Esophagus (tissue), 2 donors: Measurements from ENCODE around the gene TINAG. TPM values are rescaled to one million over a fixed set of nuclear protein-coding genes. Genes with fewer than 3 reads are reported as not detected.

Experiments used
- H3K27ac ChIP-seq, 2 donors: one replicate each; pipeline ENCODE4 v1.5.1; 2013; ENCODE audit warnings: low read depth in 2 of 2, mild to moderate bottlenecking in 2 of 2, inconsistent platforms in 1 of 2, low read length in 1 of 2, moderate library complexity in 1 of 2
- H3K27me3 ChIP-seq, 2 donors: one replicate each; pipeline ENCODE4 v1.6.1; 2013; ENCODE audit warnings: low read length in 2 of 2, control low read depth in 1 of 2, mild to moderate bottlenecking in 1 of 2; ENCODE audit not compliant: insufficient read depth in 2 of 2, control insufficient read depth in 1 of 2
- H3K36me3 ChIP-seq, 2 donors: one replicate each; pipeline ENCODE4 v1.6.1; 2013; ENCODE audit warnings: low read length in 1 of 2; ENCODE audit not compliant: control insufficient read depth in 2 of 2, insufficient read depth in 2 of 2
- H3K4me1 ChIP-seq, 2 donors: one replicate each; pipeline ENCODE4 v1.6.1; 2013; ENCODE audit warnings: low read length in 1 of 2; ENCODE audit not compliant: control insufficient read depth in 2 of 2, insufficient read depth in 2 of 2
- H3K4me3 ChIP-seq, 2 donors: one replicate each; pipeline ENCODE4 v1.5.1; 2013; ENCODE audit warnings: low read length in 2 of 2, mild to moderate bottlenecking in 2 of 2, low read depth in 1 of 2, moderate library complexity in 1 of 2
- H3K9me3 ChIP-seq, 2 donors: one replicate each; pipeline ENCODE4 v1.6.1; 2013; ENCODE audit warnings: mild to moderate bottlenecking in 2 of 2, low read depth in 1 of 2, low read length in 1 of 2, moderate library complexity in 1 of 2; ENCODE audit not compliant: control insufficient read depth in 2 of 2, insufficient read depth in 1 of 2
- WGBS, 2 donors: extraction: QIAGEN DNeasy Blood & Tissue Kit; methylation state at CpG; one replicate each; pipeline ENCODE4 v1.1.7; 2013; 5-methylcytosine and 5-hydroxymethylcytosine counted together
- polyA plus RNA-seq, 2 donors: library from polyadenylated mRNA; stranded (reverse); fragments of 200-250 nt; gene quantifications; one replicate each; pipeline ENCODE4 v1.2.3, GENCODE V29; 2013
- donor health status: healthy with polysubstance abuse.
- donor health status: Bipolar disorder and iron deficiency.

Gene TINAG
- polyA plus RNA-seq, 2 donors = not detected

DNA sequence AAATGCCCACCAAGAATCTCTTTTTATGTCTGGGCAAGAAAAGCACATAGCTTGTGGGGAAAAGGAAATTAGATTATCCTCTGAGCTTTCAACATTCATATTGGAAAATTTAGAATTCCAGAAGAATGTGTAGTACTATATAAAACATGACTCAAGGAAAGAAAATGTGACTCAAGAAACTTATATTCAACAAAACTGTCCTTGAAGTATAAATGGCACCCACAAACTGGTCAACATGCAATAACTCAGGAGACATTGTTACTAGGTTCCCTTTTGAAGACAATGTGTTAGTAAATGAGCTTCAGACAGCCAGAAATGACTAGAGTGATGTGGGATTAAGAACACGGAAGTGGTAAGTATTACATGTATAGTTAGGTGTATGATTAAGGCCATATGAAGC lies 26.1 kb upstream of the TINAG start:
- Histone ChIP-seq H3K27ac (no peak overlapping the region), H3K27me3 (no peaks in the 10 kb centered on the region), H3K4me1 (no peaks in the 10 kb centered on the region), H3K4me3 (no peak overlapping the region), H3K9me3 (no peaks in the 10 kb centered on the region), H3K36me3 (no peaks in the 10 kb centered on the region)
- WGBS, 2 donors = 66 to 78% methylated on average over 1 of the region's 1 CpG

DNA sequence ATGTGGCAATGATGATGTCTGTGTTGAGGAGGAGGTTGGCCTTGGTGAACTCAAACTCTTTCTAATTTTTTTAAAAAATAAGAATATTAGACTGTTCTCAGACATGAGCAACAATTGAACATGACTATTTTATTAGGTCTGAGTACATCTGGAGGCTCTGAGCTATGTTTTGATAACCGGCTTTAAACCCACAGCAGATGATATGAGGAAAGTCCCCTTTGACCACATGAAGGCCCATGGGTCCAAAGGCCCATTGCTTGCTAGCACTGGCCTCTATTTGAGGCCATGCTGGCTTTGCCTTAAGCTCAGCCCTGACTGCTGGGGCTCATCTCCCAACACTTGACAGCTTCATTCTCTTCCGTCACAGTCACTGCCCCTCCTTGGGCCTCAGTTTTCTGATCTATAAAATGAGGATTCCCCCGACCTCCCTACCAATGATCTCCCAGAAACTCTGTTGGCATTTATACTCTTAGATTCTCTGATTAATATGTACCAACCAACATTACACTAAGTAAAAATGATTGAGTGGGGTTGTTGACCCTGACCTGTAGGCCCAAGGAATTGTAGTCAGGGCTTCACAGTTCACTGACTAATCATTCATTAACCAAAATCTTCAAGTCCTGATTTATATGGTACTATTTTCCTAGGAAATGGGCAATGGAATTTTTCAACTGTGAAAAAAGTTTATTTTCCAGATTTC lies 23.9 kb upstream of the TINAG start:
- WGBS, 2 donors = 67 to 83% methylated on average over 3 of the region's 3 CpGs
- H3K4me3 ChIP-seq = no peak overlapping the region
- H3K27ac ChIP-seq = no peak overlapping the region
- H3K27me3 ChIP-seq = no peaks in the 10 kb centered on the region
- H3K9me3 ChIP-seq = no peaks in the 10 kb centered on the region
- no peaks in the 10 kb centered on the region for H3K4me1 ChIP-seq
- H3K36me3 ChIP-seq = no peaks in the 10 kb centered on the region

DNA sequence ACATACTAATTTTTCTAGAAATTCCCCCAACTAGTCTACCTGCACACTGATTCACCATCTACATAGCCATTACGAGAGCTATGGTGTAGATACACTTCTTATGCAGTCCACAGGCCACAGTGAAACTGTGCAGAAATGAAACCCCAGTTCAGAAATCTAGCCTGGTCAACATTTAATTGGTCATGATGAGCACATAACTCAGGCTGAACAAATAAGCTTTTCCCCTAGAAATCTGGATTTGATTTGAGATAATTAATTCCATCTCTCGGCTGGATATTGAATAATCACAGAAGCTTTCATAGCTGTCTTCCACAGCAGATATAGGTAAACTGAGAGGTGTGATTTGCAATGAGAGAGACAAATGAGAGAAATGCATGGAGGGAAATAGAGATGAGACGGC lies 22.6 kb upstream of the TINAG start:
- no peaks in the 10 kb centered on the region for H3K4me1 ChIP-seq
- no peaks in the 10 kb centered on the region for H3K9me3 ChIP-seq
- H3K36me3 ChIP-seq = no peaks in the 10 kb centered on the region
- no peak overlapping the region for H3K4me3 ChIP-seq
- H3K27me3 ChIP-seq = no peaks in the 10 kb centered on the region
- no peak overlapping the region for H3K27ac ChIP-seq
- WGBS, 2 donors = 61 to 70% methylated on average over 3 of the region's 3 CpGs

GRCh38 chr6:54286141-54286540 lies 22.1 kb upstream of the TINAG start:
- Histone ChIP-seq H3K4me3 (no peak overlapping the region), H3K4me1 (no peaks in the 10 kb centered on the region), H3K36me3 (no peaks in the 10 kb centered on the region), H3K27ac (no peak overlapping the region), H3K27me3 (no peaks in the 10 kb centered on the region), H3K9me3 (no peaks in the 10 kb centered on the region)

GRCh38 chr6:54288474-54288873 lies 19.8 kb upstream of the TINAG start:
- Histone ChIP-seq H3K27me3 (no peaks in the 10 kb centered on the region), H3K36me3 (no peaks in the 10 kb centered on the region), H3K4me3 (no peak overlapping the region), H3K4me1 (no peaks in the 10 kb centered on the region), H3K27ac (no peak overlapping the region), H3K9me3 (no peaks in the 10 kb centered on the region)
- WGBS, 2 donors = 89 to 91% methylated on average over 2 of the region's 2 CpGs

DNA sequence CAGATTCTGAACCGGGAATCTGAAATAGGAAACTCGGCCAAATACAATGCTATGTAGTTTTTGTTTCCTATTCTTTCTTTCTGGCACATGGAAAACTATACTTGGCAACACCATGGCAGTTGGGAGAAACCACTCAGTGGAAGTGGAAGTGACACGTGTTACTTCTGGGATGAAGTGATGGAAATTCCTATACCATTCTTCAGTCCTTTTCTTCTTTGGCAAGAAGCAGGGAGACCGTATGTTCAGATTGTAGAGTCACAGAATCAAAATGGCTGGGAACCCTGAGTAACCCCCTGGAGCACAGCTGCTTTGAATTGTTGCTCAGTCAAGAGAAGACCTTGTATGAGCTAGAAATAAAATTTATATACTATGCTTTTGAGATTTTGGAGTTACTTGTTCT lies 18.8 kb upstream of the TINAG start:
- H3K36me3 ChIP-seq = no peaks in the 10 kb centered on the region
- no peak overlapping the region for H3K4me3 ChIP-seq
- WGBS, 2 donors = 82 to 85% methylated on average over 4 of the region's 4 CpGs
- no peaks in the 10 kb centered on the region for H3K9me3 ChIP-seq
- no peaks in the 10 kb centered on the region for H3K27me3 ChIP-seq
- H3K27ac ChIP-seq = no peak overlapping the region
- no peaks in the 10 kb centered on the region for H3K4me1 ChIP-seq

- Histone ChIP-seq H3K27me3 (no peaks in the 10 kb centered on the region), H3K36me3 (no peaks in the 10 kb centered on the region), H3K4me1 (no peaks in the 10 kb centered on the region), H3K9me3 (peaks cover 3 to 5% of the 10 kb centered on the region in 2 donors), H3K27ac (no peak overlapping the region), H3K4me3 (no peak overlapping the region)
- 41% methylated on average over 2 of the region's 2 CpGs for WGBS, 2 donors
These were observed 17.1 kb upstream of the TINAG start for GRCh38 chr6:54291146-54291545.

DNA sequence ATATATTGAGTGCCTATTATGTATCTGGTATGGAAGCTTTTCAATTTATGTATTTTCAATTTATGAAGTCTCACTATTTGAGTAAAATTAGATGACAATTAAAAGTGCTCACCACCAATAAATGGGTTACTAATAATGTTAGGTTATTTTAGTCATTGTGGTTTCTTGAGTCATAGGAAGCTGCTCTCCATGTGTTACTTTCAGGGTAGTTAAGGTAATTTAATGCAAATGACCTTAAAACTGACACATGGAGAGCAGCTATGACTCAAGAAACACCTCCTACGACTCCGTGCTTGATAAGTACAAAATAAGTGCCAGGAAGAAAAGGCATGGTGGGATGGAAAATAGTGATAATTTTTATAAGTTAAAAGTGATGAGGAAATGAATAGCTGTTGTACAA lies 16.5 kb upstream of the TINAG start:
- WGBS, 2 donors = 49 to 53% methylated on average over 2 of the region's 2 CpGs
- Histone ChIP-seq H3K4me1 (no peaks in the 10 kb centered on the region), H3K27me3 (no peaks in the 10 kb centered on the region), H3K9me3 (peaks cover 3 to 5% of the 10 kb centered on the region in 2 donors), H3K27ac (no peak overlapping the region), H3K36me3 (no peaks in the 10 kb centered on the region), H3K4me3 (no peak overlapping the region)

- no peaks in the 10 kb centered on the region for H3K27me3 ChIP-seq
- WGBS, 2 donors = 91 to 93% methylated on average over 8 of the region's 8 CpGs
- H3K4me1 ChIP-seq = no peaks in the 10 kb centered on the region
These were observed 13.2 kb upstream of the TINAG start for GRCh38 chr6:54294965-54295532.

More at GRCh38 chr6:54294965-54295532, 13.2 kb upstream of the TINAG start:
- no peaks in the 10 kb centered on the region for H3K36me3 ChIP-seq
- H3K9me3 ChIP-seq = peaks cover 3 to 5% of the 10 kb centered on the region in 2 donors
- H3K27ac ChIP-seq = no peak overlapping the region
- H3K4me3 ChIP-seq = no peak overlapping the region
